HEK293T (cell line): Measurements from ENCODE around the gene ZNF831.

ENCODE experiments used
- ARNT ChIP-seq: fragments of 450-650 bp; IDR thresholded peaks from 2 replicates; pipeline ENCODE4 v1.6.1; 2017; ENCODE audit warnings: mild to moderate bottlenecking
- ELF4 ChIP-seq: fragments of 450-650 bp; IDR thresholded peaks from 2 replicates; pipeline ENCODE4 v1.6.1; 2017; ENCODE audit warnings: antibody characterized with exemption
- HDGF ChIP-seq: fragments of 450-650 bp; IDR thresholded peaks from 2 replicates; pipeline ENCODE4 v1.6.1; 2017; ENCODE audit warnings: antibody characterized with exemption, borderline replicate concordance
- SP1 ChIP-seq: fragments of 450-650 bp; IDR thresholded peaks from 2 replicates; pipeline ENCODE4 v1.6.1; 2017
- SUZ12 ChIP-seq: fragments of 450-650 bp; IDR thresholded peaks from 2 replicates; pipeline ENCODE4 v1.6.1; 2016; ENCODE audit warnings: mild to moderate bottlenecking
- TARDBP ChIP-seq: fragments of 450-650 bp; IDR thresholded peaks from 2 replicates; pipeline ENCODE4 v1.6.1; 2016
- ZNF384 ChIP-seq: fragments of 450-650 bp; IDR thresholded peaks from 2 replicates; pipeline ENCODE4 v1.6.1; 2016

DNA sequence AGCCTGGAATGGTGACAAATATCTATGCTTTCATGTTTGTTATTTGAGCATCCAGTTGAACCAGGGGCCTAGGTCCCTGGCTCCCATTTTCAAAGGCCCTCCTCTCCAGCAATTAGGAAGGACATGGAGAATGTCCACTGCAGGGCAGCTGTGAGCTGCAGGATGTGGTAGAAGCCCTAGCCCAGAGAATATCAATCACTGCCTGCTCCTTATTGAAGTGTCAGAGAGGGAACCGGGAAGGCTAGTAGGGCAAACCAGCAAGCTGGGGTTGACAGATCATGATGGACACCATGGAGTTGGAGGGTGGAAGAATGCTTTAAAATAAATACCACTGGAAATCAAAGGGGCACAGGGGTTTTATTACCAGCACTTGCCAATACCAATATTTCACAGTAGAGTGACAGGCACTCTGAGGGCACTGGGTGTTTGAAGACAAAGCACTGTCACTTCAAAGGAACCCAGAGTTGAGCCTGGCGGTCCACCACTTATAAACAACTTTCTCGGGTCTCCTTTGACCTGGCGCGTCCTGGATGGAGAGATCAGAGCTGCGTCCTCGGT, 47.7 kb downstream of the ZNF831 start:
- TF ChIP-seq ELF4: no peak
- no peak for TF ChIP-seq ZNF384
- TF ChIP-seq TARDBP: no peak
- TF ChIP-seq HDGF: no peak
- TF ChIP-seq SP1: no peak
- TF ChIP-seq SUZ12: no peak
- no peak for TF ChIP-seq ARNT
